ENCODE results near the gene IER3. TPM values are rescaled to one million over a fixed set of nuclear protein-coding genes. Genes with fewer than 3 reads are reported as not detected.

IER3 gene
- total and polyA plus RNA-seq, 2 of the 13 experiments (the other 11 are each of a cell fraction or from before 2014, with no cell fraction given) = 51.1 to 131 TPM

- TF ChIP-seq, protein P1, sequence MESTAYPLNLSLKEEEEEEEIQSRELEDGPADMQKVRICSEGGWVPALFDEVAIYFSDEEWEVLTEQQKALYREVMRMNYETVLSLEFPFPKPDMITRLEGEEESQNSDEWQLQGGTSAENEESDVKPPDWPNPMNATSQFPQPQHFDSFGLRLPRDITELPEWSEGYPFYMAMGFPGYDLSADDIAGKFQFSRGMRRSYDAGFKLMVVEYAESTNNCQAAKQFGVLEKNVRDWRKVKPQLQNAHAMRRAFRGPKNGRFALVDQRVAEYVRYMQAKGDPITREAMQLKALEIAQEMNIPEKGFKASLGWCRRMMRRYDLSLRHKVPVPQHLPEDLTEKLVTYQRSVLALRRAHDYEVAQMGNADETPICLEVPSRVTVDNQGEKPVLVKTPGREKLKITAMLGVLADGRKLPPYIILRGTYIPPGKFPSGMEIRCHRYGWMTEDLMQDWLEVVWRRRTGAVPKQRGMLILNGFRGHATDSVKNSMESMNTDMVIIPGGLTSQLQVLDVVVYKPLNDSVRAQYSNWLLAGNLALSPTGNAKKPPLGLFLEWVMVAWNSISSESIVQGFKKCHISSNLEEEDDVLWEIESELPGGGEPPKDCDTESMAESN (CRISPR knock-in tag; conservative IDR thresholded peaks at IDR 0.05) = no peak
- TF ChIP-seq ARNT (IDR thresholded peaks at IDR 0.05) (no peak), ZBTB38 (CRISPR knock-in tag; IDR thresholded peaks at IDR 0.05) (peak; percentile 93), ARID2 (CRISPR knock-in tag; IDR thresholded peaks at IDR 0.05; ENCODE audit: borderline replicate concordance) (no peak), ZNF543 (CRISPR knock-in tag; IDR thresholded peaks at IDR 0.05) (no peak), IRF2 (CRISPR knock-in tag; IDR thresholded peaks at IDR 0.05) (0 out of 2 replicates have a peak, but pooled peaks have one; percentile 52), ZSCAN31 (CRISPR knock-in tag; IDR thresholded peaks at IDR 0.05; ENCODE audit: low read depth) (peak; percentile 100), ZNF556 (CRISPR knock-in tag; IDR thresholded peaks at IDR 0.05; ENCODE audit: borderline replicate concordance) (0 out of 2 replicates have a peak, but pooled peaks have one; percentile 40), SYNCRIP (IDR thresholded peaks at IDR 0.05; ENCODE audit: insufficient read depth, low read depth, low read length) (no peak), ZFX (CRISPR knock-in tag; IDR thresholded peaks at IDR 0.05; ENCODE audit: low read depth) (no peak), ZBTB7A (CRISPR knock-in tag; IDR thresholded peaks at IDR 0.05) (0 out of 2 replicates have a peak, but pooled peaks have one; percentile 2), SKI (IDR thresholded peaks at IDR 0.05; ENCODE audit: partially characterized antibody) (peak; percentile 78), GZF1 (CRISPR knock-in tag; IDR thresholded peaks at IDR 0.05) (no peak), ZNF34 (CRISPR knock-in tag; IDR thresholded peaks at IDR 0.05; ENCODE audit: borderline replicate concordance) (no peak), HNRNPLL (IDR thresholded peaks at IDR 0.05; ENCODE audit: low read depth, low read length, poor library complexity, severe bottlenecking) (no peak), ZNF546 (CRISPR knock-in tag; conservative IDR thresholded peaks at IDR 0.05) (no peak), SRSF4 (IDR thresholded peaks at IDR 0.05; ENCODE audit: low read depth, low read length, poor library complexity, severe bottlenecking) (no peak), CENPT (CRISPR knock-in tag; IDR thresholded peaks at IDR 0.05; ENCODE audit: low read depth) (peak; percentile 36; the same call in 1 of the 2 replicates), HCFC1 (IDR thresholded peaks at IDR 0.05; ENCODE audit: low read depth, low read length) (no peak)
- TF ChIP-seq, protein P2, sequence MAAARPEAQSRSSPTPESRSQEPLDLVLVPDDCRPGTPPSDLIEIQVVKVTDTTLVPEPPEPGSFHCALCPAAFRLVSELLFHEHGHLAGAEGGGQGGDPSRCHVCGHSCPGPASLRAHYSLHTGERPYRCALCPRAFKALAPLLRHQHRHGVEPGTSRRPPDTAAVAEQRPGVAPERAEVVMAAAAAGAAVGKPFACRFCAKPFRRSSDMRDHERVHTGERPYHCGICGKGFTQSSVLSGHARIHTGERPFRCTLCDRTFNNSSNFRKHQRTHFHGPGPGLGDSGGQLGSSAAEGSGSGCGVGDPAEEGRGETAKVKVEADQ (CRISPR knock-in tag; IDR thresholded peaks at IDR 0.05; ENCODE audit: borderline replicate concordance) = no peak
- TF ChIP-seq, protein P3, sequence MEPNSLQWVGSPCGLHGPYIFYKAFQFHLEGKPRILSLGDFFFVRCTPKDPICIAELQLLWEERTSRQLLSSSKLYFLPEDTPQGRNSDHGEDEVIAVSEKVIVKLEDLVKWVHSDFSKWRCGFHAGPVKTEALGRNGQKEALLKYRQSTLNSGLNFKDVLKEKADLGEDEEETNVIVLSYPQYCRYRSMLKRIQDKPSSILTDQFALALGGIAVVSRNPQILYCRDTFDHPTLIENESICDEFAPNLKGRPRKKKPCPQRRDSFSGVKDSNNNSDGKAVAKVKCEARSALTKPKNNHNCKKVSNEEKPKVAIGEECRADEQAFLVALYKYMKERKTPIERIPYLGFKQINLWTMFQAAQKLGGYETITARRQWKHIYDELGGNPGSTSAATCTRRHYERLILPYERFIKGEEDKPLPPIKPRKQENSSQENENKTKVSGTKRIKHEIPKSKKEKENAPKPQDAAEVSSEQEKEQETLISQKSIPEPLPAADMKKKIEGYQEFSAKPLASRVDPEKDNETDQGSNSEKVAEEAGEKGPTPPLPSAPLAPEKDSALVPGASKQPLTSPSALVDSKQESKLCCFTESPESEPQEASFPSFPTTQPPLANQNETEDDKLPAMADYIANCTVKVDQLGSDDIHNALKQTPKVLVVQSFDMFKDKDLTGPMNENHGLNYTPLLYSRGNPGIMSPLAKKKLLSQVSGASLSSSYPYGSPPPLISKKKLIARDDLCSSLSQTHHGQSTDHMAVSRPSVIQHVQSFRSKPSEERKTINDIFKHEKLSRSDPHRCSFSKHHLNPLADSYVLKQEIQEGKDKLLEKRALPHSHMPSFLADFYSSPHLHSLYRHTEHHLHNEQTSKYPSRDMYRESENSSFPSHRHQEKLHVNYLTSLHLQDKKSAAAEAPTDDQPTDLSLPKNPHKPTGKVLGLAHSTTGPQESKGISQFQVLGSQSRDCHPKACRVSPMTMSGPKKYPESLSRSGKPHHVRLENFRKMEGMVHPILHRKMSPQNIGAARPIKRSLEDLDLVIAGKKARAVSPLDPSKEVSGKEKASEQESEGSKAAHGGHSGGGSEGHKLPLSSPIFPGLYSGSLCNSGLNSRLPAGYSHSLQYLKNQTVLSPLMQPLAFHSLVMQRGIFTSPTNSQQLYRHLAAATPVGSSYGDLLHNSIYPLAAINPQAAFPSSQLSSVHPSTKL (CRISPR knock-in tag; IDR thresholded peaks at IDR 0.05) = peak; percentile 85
- TF ChIP-seq, protein P4, sequence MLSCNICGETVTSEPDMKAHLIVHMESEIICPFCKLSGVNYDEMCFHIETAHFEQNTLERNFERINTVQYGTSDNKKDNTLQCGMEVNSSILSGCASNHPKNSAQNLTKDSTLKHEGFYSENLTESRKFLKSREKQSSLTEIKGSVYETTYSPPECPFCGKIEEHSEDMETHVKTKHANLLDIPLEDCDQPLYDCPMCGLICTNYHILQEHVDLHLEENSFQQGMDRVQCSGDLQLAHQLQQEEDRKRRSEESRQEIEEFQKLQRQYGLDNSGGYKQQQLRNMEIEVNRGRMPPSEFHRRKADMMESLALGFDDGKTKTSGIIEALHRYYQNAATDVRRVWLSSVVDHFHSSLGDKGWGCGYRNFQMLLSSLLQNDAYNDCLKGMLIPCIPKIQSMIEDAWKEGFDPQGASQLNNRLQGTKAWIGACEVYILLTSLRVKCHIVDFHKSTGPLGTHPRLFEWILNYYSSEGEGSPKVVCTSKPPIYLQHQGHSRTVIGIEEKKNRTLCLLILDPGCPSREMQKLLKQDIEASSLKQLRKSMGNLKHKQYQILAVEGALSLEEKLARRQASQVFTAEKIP (CRISPR knock-in tag; IDR thresholded peaks at IDR 0.05; ENCODE audit: borderline replicate concordance) = no peak
These were observed 15.4 kb upstream of the IER3 start (continued) for GRCh38 chr6:30759575-30760239.
